Measurements from ENCODE around the gene FIGNL1.
"Not testable (repeated sequence)": the region's sequence is repeated elsewhere in the genome, so short reads cannot be mapped to it uniquely, and the experiment has no call there.

The FIGNL1 gene

DNA sequence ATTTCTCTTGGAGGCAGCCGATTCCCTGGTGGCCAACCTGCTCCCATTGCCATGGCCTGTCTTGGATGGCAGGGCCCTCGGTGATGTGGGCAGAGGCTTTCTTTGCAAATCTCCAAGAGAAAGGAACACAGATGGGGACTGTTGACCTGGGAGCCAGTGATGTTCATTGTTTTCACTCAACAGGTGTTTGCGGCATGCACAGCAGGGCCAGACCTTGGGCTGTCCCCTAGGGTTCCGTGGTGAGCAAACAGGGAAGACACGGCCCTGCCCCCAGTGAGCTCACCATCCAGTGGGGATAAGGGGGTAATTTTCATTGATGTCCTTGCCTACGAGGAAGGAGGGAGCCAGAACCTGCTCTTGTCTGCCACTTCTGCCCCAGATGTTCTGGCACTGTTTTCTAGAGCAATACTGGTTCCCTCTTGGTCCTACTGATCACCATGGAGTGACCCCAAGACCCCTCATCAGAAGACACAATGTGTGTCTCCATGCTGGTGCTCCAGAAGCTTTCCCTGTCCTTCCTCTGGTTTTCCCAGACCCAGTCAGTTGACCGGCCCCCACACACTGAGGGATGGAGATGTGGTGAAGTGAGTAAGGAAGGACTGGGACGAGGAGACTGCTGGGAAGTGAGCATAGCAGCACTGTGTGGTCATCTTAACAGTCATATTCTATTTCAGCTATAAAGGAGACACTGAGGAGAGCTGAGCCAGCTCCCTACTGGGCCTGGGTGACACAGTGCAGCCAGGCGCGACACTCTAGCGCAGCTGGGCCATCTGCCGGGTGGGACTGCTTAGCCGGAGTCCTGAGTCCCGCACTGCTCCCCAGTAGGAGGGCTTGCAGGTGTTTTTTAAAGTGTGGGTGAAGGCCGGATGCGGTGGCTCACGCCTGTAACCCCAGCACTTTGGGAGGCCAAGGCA lies 20.4 kb upstream of the FIGNL1 start:
- no peak for DNase-seq

DNA sequence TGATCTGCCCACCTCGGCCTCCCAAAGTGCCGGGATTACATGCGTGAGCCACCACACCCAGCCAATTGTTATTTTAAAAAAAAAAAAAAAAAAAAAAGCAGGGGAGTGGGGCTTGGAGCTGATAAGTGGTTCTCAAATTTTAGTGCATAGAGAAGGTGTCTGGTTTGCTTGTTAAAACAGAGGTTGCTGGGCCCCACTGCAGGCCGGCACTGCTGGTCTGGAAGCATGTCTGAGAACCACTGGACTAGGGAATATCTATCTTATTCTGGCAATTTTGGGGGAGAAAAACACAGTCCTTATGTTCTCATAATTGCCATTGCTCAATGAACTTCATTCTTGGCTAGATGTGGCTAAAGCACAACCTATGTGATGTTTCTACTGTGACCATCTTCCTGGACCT lies 19.0 kb upstream of the FIGNL1 start:
- no peak for DNase-seq

DNA sequence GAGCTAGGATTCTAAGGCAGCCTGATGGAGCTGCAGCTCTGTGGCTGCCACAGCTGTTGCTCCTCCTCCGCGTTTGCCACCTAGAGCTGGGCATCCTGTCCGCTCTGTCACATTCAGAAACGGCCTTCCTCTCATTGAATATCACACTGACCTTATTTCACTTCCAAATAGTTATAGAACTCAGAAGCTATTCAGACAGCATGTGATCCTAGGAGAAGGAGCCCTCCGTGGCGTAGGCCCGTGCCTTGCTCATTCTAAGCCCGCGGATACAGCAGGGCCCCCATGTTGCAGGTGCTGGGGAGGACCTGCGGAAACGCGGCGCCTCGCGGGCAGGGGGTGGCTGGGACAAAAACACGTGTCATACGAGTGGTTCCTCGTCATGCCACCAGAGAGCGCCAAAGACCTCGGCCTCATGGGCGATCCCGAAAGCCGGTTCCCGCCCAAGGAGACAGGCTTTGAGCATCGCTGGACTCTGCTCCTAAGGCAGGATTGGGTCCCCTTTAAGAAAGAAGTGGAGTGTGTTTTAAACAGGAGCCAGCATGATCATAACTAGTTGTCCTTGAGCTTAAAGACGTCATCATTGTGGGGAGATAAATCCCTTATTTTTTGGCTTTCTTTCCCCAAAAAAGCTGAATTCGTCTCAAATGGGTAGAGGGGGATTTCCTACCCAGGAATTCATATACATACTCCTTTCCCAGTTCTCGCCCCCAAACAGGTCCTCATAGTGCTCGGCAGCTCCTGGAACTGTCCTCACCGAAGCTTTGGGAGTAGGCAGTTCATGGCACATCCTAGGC lies 17.9 kb upstream of the FIGNL1 start:
- DNase-seq = peak; percentile 51 to 75 (median 61)

DNA sequence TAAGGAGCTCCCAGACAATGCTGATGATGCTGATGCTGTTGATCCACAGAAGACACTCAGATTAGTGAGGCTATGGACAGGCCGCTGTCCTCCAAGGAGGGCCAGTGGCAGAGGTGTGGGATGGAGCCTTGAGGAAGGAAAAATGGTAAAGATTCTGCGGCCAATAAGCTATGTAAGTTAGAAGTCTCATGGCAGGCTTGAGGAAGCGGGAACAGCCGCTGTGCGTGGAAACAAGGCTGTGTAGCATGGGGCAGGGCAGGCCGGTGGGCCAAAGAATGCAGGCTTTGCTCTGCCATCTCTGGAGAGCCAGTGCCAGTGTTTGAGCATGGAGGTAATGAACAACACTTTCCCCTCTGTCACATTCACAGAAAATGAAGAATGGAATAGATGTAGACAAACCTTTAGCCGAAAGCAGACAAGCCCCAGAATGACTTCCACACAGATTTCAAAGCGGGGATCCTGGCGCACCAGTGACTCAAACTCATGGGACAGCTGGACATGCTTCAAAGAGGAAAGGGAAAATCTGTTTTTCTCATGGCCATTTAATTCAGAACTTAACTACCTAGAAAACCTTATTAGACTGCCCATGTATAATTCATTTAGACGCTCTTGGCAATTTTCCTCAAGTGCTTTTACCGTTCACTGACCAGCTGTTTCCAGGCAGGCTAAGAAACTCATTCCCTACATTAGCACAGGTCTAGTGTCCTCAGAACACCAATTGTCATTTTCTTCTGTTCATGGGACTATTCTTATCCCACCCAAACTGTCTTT lies 16.9 kb upstream of the FIGNL1 start:
- DNase-seq = no peak

DNA sequence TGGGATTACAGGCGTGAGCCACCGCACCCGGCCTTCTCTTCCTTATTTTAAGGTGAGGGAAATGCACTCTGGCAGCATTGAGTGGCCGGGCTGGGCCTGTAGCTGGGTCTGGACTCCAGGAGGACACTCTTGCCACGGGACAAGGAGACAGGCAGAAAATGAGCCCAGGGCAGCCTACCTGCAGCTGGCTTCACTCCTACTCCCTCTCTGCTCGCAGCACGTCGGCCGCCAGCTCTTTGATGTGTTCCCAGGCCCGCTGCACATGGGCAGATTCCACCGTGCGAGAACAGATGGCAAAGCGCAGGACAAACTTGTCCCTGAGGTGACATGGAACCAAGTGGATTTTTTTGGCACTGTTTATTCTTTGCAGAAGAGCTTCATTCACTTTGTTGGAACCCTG lies 12.9 kb upstream of the FIGNL1 start:
- DNase-seq = no peak

DNA sequence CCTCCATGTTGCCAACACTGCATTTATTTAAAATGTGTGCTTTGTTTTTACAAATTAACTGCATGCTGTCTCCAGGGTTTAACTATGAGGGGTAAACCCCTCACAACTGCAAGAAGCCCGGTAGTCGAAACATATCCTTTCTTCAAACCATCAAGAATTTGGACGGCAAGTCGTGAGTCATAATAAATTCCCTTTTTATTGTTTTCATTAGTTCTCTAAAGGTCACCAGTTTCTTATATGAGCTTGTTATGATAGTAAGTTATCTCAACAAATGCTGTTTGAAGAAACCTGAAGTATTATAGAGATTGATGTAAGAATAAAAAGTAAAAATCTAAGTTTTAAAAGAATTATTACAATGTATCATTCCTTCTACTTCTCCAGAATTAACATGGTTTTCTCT lies 12.2 kb upstream of the FIGNL1 start:
- DNase-seq = no peak

DNA sequence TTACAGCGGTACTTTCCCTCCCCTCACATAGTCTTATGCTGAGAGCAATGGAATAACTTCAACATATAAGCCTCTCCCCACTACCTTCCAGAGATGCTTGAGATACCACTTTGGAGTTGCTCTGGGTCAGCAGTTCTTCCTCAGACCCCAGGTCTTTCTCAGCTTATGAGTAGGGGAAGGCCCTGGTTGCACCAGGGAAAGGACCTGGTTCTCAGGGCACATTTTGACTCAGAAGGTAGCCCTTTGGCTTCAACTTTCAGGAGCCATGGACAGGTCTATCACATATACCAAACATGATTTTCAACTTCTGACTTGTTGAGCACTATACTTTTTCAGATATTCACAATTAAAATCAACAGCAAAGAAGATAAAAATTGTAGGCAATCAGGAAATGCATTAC lies 11.5 kb upstream of the FIGNL1 start:
- DNase-seq = no peak

DNA sequence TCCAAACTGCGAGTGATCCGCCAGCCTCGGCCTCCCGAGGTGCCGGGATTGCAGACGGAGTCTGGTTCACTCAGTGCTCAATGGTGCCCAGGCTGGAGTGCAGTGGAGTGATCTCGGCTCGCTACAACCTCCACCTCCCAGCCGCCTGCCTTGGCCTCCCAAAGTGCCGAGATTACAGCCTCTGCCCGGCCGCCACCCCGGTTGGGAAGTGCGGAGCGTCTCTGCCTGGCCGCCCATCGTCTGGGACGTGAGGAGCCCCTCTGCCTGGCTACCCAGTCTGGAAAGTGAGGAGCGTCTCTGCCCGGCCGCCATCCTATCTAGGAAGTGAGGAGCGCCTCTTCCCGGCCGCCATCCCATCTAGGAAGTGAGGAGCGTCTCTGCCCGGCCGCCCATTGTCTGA lies 9.0 kb upstream of the FIGNL1 start:
- DNase-seq = not testable (repeated sequence)

DNA sequence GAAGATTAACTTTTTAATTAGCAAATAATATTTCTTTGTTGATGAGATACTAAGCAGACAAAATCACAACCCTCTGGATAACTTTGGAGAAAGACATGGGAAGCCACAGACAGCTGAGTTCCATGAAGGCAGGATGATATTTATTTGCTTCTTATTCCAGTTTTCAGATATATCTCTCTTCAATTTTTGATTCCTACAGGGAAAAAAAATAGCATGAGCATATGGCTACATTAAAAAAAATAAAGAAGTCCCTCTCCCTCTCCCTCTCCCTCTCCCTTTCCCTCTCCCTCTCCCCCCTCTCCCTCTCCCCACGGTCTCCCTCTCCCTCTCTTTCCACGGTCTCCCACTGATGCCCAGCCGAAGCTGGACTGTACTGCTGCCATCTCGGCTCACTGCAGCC lies 8.5 kb upstream of the FIGNL1 start:
- not testable (repeated sequence) for DNase-seq

DNA sequence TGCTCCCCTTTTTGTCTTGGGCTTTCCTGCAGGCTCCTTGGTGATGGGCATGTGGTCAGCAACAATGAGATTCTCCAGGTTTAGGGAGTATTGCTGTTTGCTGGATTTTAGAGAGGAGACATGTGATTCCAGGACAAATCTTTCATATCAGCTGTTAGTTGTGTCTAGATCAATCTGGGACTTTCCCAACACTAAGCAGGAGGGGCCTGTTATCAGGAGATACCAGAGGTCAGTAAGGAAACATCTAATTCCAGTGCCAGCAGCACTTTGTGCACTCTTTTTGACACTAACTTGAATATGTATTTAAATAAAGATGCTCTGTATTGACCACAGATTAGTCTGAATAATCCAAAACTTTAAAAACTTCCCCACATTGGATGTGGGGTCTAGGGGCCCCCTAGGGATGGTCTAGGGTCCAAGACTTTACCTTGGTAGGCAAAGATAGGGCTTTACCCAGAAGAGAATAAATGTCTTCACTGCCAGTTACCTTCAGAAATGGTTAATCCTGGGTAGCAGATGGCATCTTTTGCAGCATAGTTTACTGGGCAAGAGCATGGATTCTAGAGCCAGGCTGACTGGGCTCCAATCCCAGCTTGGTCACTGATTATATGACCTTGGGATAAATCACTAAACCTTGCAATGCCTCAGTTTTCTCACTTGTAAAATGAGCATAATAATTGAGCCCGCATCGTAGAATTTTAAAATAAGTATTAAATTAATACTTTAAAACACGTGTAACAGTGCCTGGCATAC lies 6.4 kb upstream of the FIGNL1 start:
- DNase-seq = no peak

DNA sequence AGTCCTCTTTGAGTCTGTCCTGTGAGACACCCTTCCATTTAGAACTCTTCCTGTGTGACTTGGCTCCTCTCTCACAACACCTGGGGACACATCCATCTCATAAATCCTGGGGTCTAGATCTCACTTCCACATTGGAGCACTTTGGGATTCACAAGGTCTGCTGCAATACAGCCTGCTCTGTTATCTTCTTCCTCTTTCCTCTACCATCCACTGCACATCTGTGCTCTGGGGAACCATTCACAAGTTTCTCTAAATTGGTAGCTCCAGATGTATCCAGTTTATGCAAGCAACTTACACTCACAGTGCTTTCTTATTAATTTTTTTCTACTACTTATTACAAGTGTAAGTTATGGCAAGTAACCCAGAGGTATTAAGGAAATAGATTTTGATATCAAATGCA lies 5.5 kb upstream of the FIGNL1 start:
- no peak for DNase-seq

DNA sequence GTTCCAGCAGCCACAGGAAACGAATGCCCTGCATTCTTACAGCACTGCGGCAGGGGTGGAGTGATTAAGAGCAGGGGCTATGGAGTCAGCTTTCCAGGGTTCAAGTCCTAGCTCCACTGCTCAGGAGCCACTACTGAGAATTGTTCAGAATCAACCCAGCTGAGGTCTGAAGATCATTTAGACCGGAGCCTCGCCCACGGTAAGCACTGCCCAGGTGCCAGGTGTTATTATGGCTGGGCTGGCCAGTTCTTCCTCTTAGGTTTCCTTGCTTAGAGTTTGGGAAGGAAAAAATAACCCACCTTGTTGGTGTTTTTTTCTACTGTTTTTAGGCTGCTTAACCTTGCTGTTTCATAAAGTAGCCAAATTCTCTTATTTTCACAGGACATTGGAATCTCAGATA lies 4.8 kb upstream of the FIGNL1 start:
- DNase-seq = no peak

DNA sequence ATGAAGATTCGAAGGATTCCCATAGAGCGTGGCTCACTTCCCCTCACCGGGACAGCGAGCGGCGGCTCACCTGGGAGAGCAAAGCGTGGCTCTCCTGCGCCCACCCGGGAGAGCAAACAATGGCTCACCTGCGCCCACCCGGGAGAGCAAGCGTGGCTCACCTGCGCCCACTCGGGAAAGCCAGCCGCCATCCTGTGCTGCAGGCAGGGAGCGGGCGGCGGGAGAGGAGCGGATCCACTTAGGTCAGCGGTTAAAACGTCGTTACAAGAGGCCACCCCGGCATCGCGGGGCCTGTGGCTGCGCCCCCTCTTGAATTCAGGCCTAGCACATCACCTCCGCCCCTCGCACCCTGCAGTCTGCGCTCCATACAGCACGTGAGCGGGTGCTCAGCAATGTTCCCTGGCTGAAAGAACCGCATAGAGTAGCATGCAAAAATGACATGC lies 461 bp upstream of the FIGNL1 start:
- peak in 3 of 5 donors; percentile 11 to 13 (median 12) for DNase-seq

DNA sequence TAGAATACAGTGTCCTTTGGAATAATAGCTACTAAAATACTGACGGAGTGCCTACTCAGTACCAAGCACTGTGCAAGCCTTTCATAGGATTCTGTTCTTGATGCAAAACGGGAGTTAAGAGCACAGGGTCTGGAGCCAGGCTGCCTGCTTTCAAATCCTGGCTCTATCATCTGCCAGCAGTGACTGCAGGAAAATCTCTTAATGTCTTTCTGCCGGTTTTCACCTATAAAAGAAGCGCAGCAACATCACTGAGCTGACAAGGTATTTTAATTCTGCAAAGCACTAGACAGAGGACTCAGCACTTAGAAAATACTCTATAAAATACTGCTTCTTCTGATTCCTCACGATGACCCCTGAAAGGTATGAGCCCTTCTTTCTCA lies 659 bp downstream of the FIGNL1 start:
- no peak for DNase-seq

DNA sequence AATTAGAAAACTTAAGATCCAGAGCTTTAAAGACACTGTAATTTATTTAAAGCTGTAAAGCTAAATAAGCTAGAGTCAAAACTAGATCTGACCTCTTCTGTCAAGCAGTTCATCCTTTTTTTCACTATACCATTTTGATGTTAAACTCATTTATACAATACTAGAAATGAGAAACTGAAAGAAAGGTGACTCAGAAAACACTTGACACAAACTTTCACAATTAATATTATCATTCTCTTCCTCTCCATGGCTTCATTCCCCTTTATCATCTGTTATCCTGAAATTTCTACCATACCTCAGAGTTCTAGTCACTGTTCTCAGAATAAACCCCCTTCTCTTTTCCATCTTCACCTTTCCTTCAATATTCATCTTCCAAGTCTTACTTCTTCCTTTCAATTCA lies 1.3 kb downstream of the FIGNL1 start:
- peak in 1 of 5 donors; percentile 55 for DNase-seq

DNA sequence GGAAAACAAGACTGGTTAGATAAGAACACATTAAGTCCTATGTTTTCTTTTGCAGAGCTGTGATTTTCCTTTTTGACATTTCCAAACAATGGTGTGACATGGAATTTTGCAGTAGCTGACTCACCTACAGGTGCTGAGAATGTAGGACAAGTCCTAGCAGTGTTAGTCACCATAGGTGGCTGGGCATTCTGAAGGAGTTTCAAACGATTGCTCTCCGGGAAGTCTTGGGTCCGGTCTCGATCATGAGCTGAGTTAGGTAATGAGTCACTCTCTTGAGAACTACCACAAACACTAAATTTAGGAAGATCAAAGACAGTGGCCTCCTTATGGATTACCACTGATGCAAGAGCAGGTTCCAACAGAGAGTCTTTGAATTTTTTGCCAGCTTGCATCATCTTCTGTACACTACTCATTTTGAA lies 3.6 kb downstream of the FIGNL1 start:
- DNase-seq = peak in 1 of 5 donors; percentile 64

DNA sequence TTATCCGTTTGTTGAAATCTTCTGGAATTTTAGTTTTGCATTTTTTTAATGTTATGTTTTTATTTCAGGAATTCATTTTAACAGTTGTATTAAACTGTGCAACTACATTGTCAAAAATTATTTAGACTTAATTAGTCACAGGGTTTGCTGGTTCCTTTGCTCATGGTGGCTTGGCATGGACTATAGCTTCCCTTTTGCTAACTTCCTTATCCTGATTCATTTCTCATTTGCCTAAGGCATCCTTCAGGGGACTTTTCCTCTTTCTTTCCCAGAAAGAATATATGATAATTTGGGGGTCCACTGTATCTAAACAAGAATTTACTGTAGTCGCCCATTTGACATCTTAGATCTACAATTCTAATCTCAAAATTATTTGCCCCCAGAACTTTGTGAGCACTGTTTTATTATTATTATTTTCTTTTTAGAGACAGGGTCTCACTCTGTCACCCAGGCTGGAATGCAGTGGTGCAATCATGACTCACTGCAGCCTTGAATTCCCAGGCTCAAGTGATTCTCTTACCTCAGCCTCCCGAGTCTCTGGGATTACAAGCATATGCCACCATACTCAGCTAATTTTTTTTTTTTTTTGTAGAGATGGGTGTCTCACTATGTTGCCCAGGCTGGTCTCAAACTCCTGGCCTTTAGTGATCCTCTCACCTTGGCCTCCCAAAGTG lies 13.9 kb downstream of the FIGNL1 start:
- no peak for DNase-seq

DNA sequence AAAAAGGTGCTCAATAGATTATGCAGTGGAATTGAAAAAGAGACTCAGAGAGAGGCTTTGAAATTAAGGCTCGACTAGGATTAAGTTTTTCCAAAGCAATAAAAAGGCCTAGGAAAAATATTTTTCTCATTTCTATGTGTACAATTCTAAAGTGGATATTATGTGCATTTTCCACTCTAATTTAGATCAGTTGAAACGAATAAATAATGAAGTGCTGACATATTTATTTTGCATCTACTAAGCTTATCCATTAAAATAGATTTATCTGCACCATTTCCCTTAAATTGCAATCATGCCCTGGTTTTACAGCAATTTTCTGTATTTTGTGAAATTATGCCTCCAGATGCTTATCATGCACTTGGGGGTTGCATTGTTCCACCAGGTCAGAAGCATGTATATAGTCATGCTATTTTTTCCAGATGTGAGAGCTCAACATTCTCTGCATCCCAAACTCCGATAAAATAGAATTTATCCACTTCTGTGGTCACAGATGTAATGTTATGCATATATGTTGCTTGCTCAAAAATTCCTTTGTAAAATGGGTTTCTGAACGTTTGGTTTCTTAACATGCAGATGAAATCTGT lies 18.3 kb downstream of the FIGNL1 start:
- DNase-seq = no peak

DNA sequence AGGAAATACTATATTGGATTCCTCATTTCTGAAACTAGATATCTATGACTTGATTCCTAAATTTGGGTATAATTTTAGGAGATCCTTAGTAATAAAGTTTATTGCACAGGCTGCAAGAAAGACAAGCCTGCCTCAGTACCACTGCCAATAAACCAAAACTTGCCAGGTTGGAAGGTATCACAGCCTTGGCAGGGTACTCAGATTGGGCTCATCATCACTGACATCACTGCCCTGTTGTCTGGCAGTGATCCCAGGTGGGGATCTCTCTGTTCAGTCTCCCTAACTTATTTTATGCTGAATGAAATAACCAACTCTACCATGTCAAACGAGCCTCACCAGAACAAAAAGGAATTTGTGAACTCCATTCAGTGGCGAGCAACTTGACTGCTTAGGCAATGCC lies 18.8 kb downstream of the FIGNL1 start:
- no peak for DNase-seq

DNA sequence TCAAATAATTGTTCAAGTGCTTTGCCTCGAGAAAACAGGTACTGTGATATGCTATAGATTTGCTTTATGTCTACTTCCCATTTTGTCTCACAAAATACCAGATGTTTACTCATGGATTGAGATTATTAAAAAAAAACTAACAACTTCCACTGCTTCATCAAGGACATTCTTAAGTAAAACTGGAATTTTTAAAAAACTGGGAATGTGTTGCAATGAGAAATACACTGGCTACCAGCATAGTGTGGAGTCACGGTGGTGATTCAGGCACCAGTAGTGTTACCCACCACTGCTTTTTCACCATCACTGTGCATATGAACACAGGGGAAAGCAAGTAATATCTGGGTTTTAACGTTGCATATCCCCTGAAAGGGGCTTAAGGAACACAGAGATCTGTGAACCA lies 21.2 kb downstream of the FIGNL1 start:
- DNase-seq = no peak

DNA sequence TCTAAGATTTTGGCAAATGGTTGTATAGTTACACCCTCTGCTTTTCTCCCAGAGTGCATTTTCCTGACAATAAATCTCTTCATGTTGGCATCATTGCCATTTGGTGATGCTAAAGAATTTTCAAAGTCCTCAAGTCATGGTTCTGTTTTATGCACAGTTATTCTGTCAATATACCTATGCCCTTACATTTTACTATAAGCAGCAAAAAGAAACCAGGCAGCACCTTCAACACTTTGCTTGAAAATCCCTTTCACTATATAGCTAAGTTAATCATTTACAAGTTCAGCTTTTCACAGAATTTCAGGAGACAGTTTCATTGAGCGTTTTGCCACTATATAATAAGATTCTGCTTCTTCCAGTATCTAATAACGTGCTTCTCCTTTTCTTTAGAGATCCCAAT lies 22.6 kb downstream of the FIGNL1 start:
- DNase-seq = no peak

Measured in T-helper 1 cell (primary cell).